Measurements from ENCODE around the gene SYNCRIP.

The SYNCRIP gene

GRCh38 chr6:85669735-85670194 is 27.1 kb upstream of the SYNCRIP start:
- Histone ChIP-seq H3K79me2 (ENCODE audit: control insufficient read depth, insufficient read depth, low read length, unreplicated experiment) (peaks cover 12% of the 10 kb centered on the region), H3K27me3 (ENCODE audit: insufficient read depth, low read length) (no peaks in the 10 kb centered on the region), H3K27ac (ENCODE audit: low read depth, low read length) (0 out of 2 replicates have a peak overlapping the region, but pooled peaks have one; percentile 9), H2AFZ (ENCODE audit: low read length, unreplicated experiment) (peak overlapping the region; percentile 26), H3K36me3 (ENCODE audit: insufficient read depth, low read length) (peaks cover 16% of the 10 kb centered on the region), H3K4me1 (ENCODE audit: control insufficient read depth, insufficient read depth, low read length, unreplicated experiment) (peaks cover 15% of the 10 kb centered on the region), H3K4me3 (ENCODE audit: low read depth, low read length) (no peak overlapping the region)

GRCh38 chr6:85662251-85662650 is 19.6 kb upstream of the SYNCRIP start:
- Histone ChIP-seq H3K36me3 (ENCODE audit: insufficient read depth, low read length) (no peaks in the 10 kb centered on the region), H3K27me3 (ENCODE audit: insufficient read depth, low read length) (no peaks in the 10 kb centered on the region), H3K4me1 (ENCODE audit: control insufficient read depth, insufficient read depth, low read length, unreplicated experiment) (peaks cover 10% of the 10 kb centered on the region), H2AFZ (ENCODE audit: low read length, unreplicated experiment) (no peak overlapping the region), H3K27ac (ENCODE audit: low read depth, low read length) (no peak overlapping the region), H3K4me3 (ENCODE audit: low read depth, low read length) (no peak overlapping the region), H3K79me2 (ENCODE audit: control insufficient read depth, insufficient read depth, low read length, unreplicated experiment) (no peaks in the 10 kb centered on the region)

GRCh38 chr6:85660181-85660611 is 17.5 kb upstream of the SYNCRIP start:
- Histone ChIP-seq H2AFZ (ENCODE audit: low read length, unreplicated experiment) (peak overlapping the region; percentile 91), H3K79me2 (ENCODE audit: control insufficient read depth, insufficient read depth, low read length, unreplicated experiment) (no peaks in the 10 kb centered on the region), H3K4me3 (ENCODE audit: low read depth, low read length) (peak overlapping the region; percentile 37)

GRCh38 chr6:85650606-85651005 is 7.9 kb upstream of the SYNCRIP start:
- no peak overlapping the region for H3K27ac ChIP-seq (ENCODE audit: low read depth, low read length)
- H3K27me3 ChIP-seq (ENCODE audit: insufficient read depth, low read length) = no peaks in the 10 kb centered on the region
- no peaks in the 10 kb centered on the region for H3K36me3 ChIP-seq (ENCODE audit: insufficient read depth, low read length)
- H2AFZ ChIP-seq (ENCODE audit: low read length, unreplicated experiment) = no peak overlapping the region
- no peaks in the 10 kb centered on the region for H3K4me1 ChIP-seq (ENCODE audit: control insufficient read depth, insufficient read depth, low read length, unreplicated experiment)
- H3K79me2 ChIP-seq (ENCODE audit: control insufficient read depth, insufficient read depth, low read length, unreplicated experiment) = no peaks in the 10 kb centered on the region
- no peak overlapping the region for H3K4me3 ChIP-seq (ENCODE audit: low read depth, low read length)

More at GRCh38 chr6:85660181-85660611, 17.5 kb upstream of the SYNCRIP start:
- Histone ChIP-seq H3K27me3 (ENCODE audit: insufficient read depth, low read length) (no peaks in the 10 kb centered on the region), H3K27ac (ENCODE audit: low read depth, low read length) (peak overlapping the region; percentile 61), H3K4me1 (ENCODE audit: control insufficient read depth, insufficient read depth, low read length, unreplicated experiment) (peaks cover 10% of the 10 kb centered on the region), H3K36me3 (ENCODE audit: insufficient read depth, low read length) (no peaks in the 10 kb centered on the region)

- Histone ChIP-seq H3K27ac (ENCODE audit: low read depth, low read length) (peak overlapping the region; percentile 96), H2AFZ (ENCODE audit: low read length, unreplicated experiment) (peak overlapping the region; percentile 65), H3K4me1 (ENCODE audit: control insufficient read depth, insufficient read depth, low read length, unreplicated experiment) (peaks cover 23% of the 10 kb centered on the region), H3K79me2 (ENCODE audit: control insufficient read depth, insufficient read depth, low read length, unreplicated experiment) (peaks cover 34% of the 10 kb centered on the region), H3K4me3 (ENCODE audit: low read depth, low read length) (peak overlapping the region; percentile 84), H3K36me3 (ENCODE audit: insufficient read depth, low read length) (peaks cover 17% of the 10 kb centered on the region), H3K27me3 (ENCODE audit: insufficient read depth, low read length) (no peaks in the 10 kb centered on the region)
These were observed 1.6 kb upstream of the SYNCRIP start for GRCh38 chr6:85644279-85644762.

- peaks cover 24% of the 10 kb centered on the region for H3K36me3 ChIP-seq (ENCODE audit: insufficient read depth, low read length)
- peak overlapping the region; percentile 65 for H2AFZ ChIP-seq (ENCODE audit: low read length, unreplicated experiment)
- H3K4me1 ChIP-seq (ENCODE audit: control insufficient read depth, insufficient read depth, low read length, unreplicated experiment) = peaks cover 29% of the 10 kb centered on the region
- H3K27ac ChIP-seq (ENCODE audit: low read depth, low read length) = peak overlapping the region; percentile 96
- peak overlapping the region; percentile 84 for H3K4me3 ChIP-seq (ENCODE audit: low read depth, low read length)
- peaks cover 40% of the 10 kb centered on the region for H3K79me2 ChIP-seq (ENCODE audit: control insufficient read depth, insufficient read depth, low read length, unreplicated experiment)
- no peaks in the 10 kb centered on the region for H3K27me3 ChIP-seq (ENCODE audit: insufficient read depth, low read length)
These were observed 1.0 kb upstream of the SYNCRIP start for GRCh38 chr6:85643537-85644278.

GRCh38 chr6:85641897-85642773 is 551 bp downstream of the SYNCRIP start:
- peaks cover 38% of the 10 kb centered on the region for H3K4me1 ChIP-seq (ENCODE audit: control insufficient read depth, insufficient read depth, low read length, unreplicated experiment)
- H3K36me3 ChIP-seq (ENCODE audit: insufficient read depth, low read length) = peaks cover 37% of the 10 kb centered on the region
- H3K4me3 ChIP-seq (ENCODE audit: low read depth, low read length) = peak overlapping the region; percentile 88
- H3K27ac ChIP-seq (ENCODE audit: low read depth, low read length) = peak overlapping the region; percentile 96
- peak overlapping the region; percentile 44 for H2AFZ ChIP-seq (ENCODE audit: low read length, unreplicated experiment)
- H3K79me2 ChIP-seq (ENCODE audit: control insufficient read depth, insufficient read depth, low read length, unreplicated experiment) = peaks cover 56% of the 10 kb centered on the region
- H3K27me3 ChIP-seq (ENCODE audit: insufficient read depth, low read length) = no peaks in the 10 kb centered on the region

GRCh38 chr6:85641522-85641896 is 1.2 kb downstream of the SYNCRIP start:
- H3K79me2 ChIP-seq (ENCODE audit: control insufficient read depth, insufficient read depth, low read length, unreplicated experiment) = peaks cover 62% of the 10 kb centered on the region
- peaks cover 43% of the 10 kb centered on the region for H3K4me1 ChIP-seq (ENCODE audit: control insufficient read depth, insufficient read depth, low read length, unreplicated experiment)
- H3K27me3 ChIP-seq (ENCODE audit: insufficient read depth, low read length) = no peaks in the 10 kb centered on the region

GRCh38 chr6:85640821-85641220 is 1.9 kb downstream of the SYNCRIP start:
- H3K36me3 ChIP-seq (ENCODE audit: insufficient read depth, low read length) = peaks cover 46% of the 10 kb centered on the region

More at GRCh38 chr6:85641522-85641896, 1.2 kb downstream of the SYNCRIP start:
- Histone ChIP-seq H2AFZ (ENCODE audit: low read length, unreplicated experiment) (no peak overlapping the region), H3K27ac (ENCODE audit: low read depth, low read length) (peak overlapping the region; percentile 96; the same call in 1 of the 2 replicates), H3K36me3 (ENCODE audit: insufficient read depth, low read length) (peaks cover 43% of the 10 kb centered on the region), H3K4me3 (ENCODE audit: low read depth, low read length) (peak overlapping the region; percentile 88)

GRCh38 chr6:85637579-85637978 is 5.1 kb downstream of the SYNCRIP start:
- no peak overlapping the region for H3K27ac ChIP-seq (ENCODE audit: low read depth, low read length)
- no peak overlapping the region for H2AFZ ChIP-seq (ENCODE audit: low read length, unreplicated experiment)
- H3K4me3 ChIP-seq (ENCODE audit: low read depth, low read length) = no peak overlapping the region

More at GRCh38 chr6:85640821-85641220, 1.9 kb downstream of the SYNCRIP start:
- H3K4me1 ChIP-seq (ENCODE audit: control insufficient read depth, insufficient read depth, low read length, unreplicated experiment) = peaks cover 44% of the 10 kb centered on the region
- no peaks in the 10 kb centered on the region for H3K27me3 ChIP-seq (ENCODE audit: insufficient read depth, low read length)
- peak overlapping the region; percentile 88 for H3K4me3 ChIP-seq (ENCODE audit: low read depth, low read length)
- H3K79me2 ChIP-seq (ENCODE audit: control insufficient read depth, insufficient read depth, low read length, unreplicated experiment) = peaks cover 68% of the 10 kb centered on the region
- H3K27ac ChIP-seq (ENCODE audit: low read depth, low read length) = no peak overlapping the region
- H2AFZ ChIP-seq (ENCODE audit: low read length, unreplicated experiment) = no peak overlapping the region

More at GRCh38 chr6:85637579-85637978, 5.1 kb downstream of the SYNCRIP start:
- peaks cover 35% of the 10 kb centered on the region for H3K4me1 ChIP-seq (ENCODE audit: control insufficient read depth, insufficient read depth, low read length, unreplicated experiment)
- H3K36me3 ChIP-seq (ENCODE audit: insufficient read depth, low read length) = peaks cover 70% of the 10 kb centered on the region
- H3K79me2 ChIP-seq (ENCODE audit: control insufficient read depth, insufficient read depth, low read length, unreplicated experiment) = peaks cover 95% of the 10 kb centered on the region
- no peaks in the 10 kb centered on the region for H3K27me3 ChIP-seq (ENCODE audit: insufficient read depth, low read length)

Data from ACC112 (cell line).